NCI-H69 (cell line): ENCODE results near the gene GFOD1.

Source experiments
- DNase-seq: peaks from one replicate; lab custom pipeline; 2025; lab: John Stamatoyannopoulos, UW

The GFOD1 gene

GRCh38 chr6:13487122-13488014 is at the start of gene GFOD1:
GFOD1 (minus strand) TSS chr6:13487600; CDS start chr6:13486890, 710 bp downstream.
- DNase-seq = peak; percentile 97

GRCh38 chr6:13536796-13537526 is 49.6 kb upstream of the GFOD1 start:
- DNase-seq = no peak

- DNase-seq = peak; percentile 14
These were observed 47.9 kb upstream of the GFOD1 start for GRCh38 chr6:13535306-13535705.

- no peak for DNase-seq
These were observed 47.1 kb upstream of the GFOD1 start for GRCh38 chr6:13534536-13534935.

GRCh38 chr6:13531956-13532355 is 44.6 kb upstream of the GFOD1 start:
- DNase-seq = no peak

- DNase-seq = peak; percentile 36
These were observed 41.5 kb upstream of the GFOD1 start for GRCh38 chr6:13528777-13529343.

GRCh38 chr6:13528232-13528631 is 40.8 kb upstream of the GFOD1 start:
- peak; percentile 35 for DNase-seq

GRCh38 chr6:13527671-13528056 is 40.3 kb upstream of the GFOD1 start:
- DNase-seq = peak; percentile 39

- peak; percentile 97 for DNase-seq
These were observed 39.6 kb upstream of the GFOD1 start for GRCh38 chr6:13526727-13527670.

- DNase-seq = no peak
These were observed 38.9 kb upstream of the GFOD1 start for GRCh38 chr6:13526357-13526726.

GRCh38 chr6:13524801-13525508 is 37.6 kb upstream of the GFOD1 start:
- peak; percentile 74 for DNase-seq

- peak; percentile 36 for DNase-seq
These were observed 36.6 kb upstream of the GFOD1 start for GRCh38 chr6:13523826-13524622.

GRCh38 chr6:13522656-13523055 is 35.3 kb upstream of the GFOD1 start:
- no peak for DNase-seq

GRCh38 chr6:13519839-13520238 is 32.4 kb upstream of the GFOD1 start:
- no peak for DNase-seq

GRCh38 chr6:13517116-13517515 is 29.7 kb upstream of the GFOD1 start:
- no peak for DNase-seq

GRCh38 chr6:13515912-13516311 is 28.5 kb upstream of the GFOD1 start:
- DNase-seq = no peak

- no peak for DNase-seq
These were observed 26.5 kb upstream of the GFOD1 start for GRCh38 chr6:13513626-13514502.

- DNase-seq = no peak
These were observed 25.5 kb upstream of the GFOD1 start for GRCh38 chr6:13512900-13513299.
